Measurements from ENCODE around the gene APOL6. TPM values are rescaled to one million over a fixed set of nuclear protein-coding genes. Genes with fewer than 3 reads are reported as not detected.

APOL6 gene, protein sequence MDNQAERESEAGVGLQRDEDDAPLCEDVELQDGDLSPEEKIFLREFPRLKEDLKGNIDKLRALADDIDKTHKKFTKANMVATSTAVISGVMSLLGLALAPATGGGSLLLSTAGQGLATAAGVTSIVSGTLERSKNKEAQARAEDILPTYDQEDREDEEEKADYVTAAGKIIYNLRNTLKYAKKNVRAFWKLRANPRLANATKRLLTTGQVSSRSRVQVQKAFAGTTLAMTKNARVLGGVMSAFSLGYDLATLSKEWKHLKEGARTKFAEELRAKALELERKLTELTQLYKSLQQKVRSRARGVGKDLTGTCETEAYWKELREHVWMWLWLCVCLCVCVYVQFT
- total RNA-seq (2016; rRNA removed; fragmentation: Illumina TruSeq; extraction: Trizol) (6.3 and 7.5 TPM in 2 replicates), polyA plus RNA-seq (2011; rRNA removed) (5.2 and 6.5 TPM in 2 replicates), polyA minus RNA-seq (2011; rRNA and poly(A)+ RNA removed; ENCODE audit: low replicate concordance) (8.0 and 11.5 TPM in 2 replicates), Bru-seq, nascent RNA (percentile 72 among the genes with signal in this experiment), BruChase-seq, experiment 1, labeled RNA remaining after a 6-hour chase (percentile 96 among the genes with signal in this experiment), BruChase-seq, experiment 2, labeled RNA remaining after a 2-hour chase (percentile 91 among the genes with signal in this experiment)
- total RNA-seq (2016; cell fraction: cytosol; rRNA removed; fragmentation: Illumina TruSeq; extraction: Trizol; ENCODE audit: low read depth) = 0.61 and 0.62 TPM in 2 replicates
- 6.6 and 6.9 TPM in 2 replicates for total RNA-seq (2016; cell fraction: insoluble cytoplasmic fraction; rRNA removed; fragmentation: Illumina TruSeq; extraction: Trizol)
- total RNA-seq (2016; cell fraction: membrane; rRNA removed; fragmentation: Illumina TruSeq; extraction: Trizol) = 2.7 and 3.1 TPM in 2 replicates
- total RNA-seq (2016; cell fraction: nucleus; rRNA removed; fragmentation: Illumina TruSeq; extraction: Trizol) = 6.9 and 7.7 TPM in 2 replicates
- polyA plus RNA-seq (2011; cell fraction: cytosol; rRNA removed) = 2.7 and 4.9 TPM in 2 replicates
- polyA plus RNA-seq (2011; cell fraction: nucleus; rRNA removed) = 2.8 and 4.1 TPM in 2 replicates
- polyA plus RNA-seq (2012) = 4.1 and 7.0 TPM in 2 replicates
- 0.27 and 0.32 TPM in 2 replicates for polyA plus RNA-seq (2016; cell fraction: cytosol; fragmentation: Illumina TruSeq; extraction: Trizol; ENCODE audit: low read depth)
- 3.0 and 3.1 TPM in 2 replicates for polyA plus RNA-seq (2016; cell fraction: insoluble cytoplasmic fraction; fragmentation: Illumina TruSeq; extraction: Trizol; ENCODE audit: low read depth)
- polyA plus RNA-seq (2016; cell fraction: membrane; fragmentation: Illumina TruSeq; extraction: Trizol; ENCODE audit: low read depth) = 0.72 and 0.91 TPM in 2 replicates
- polyA plus RNA-seq (2016; cell fraction: nucleus; fragmentation: Illumina TruSeq; extraction: Trizol; ENCODE audit: insufficient read depth, low read depth) = 6.5 and 6.8 TPM in 2 replicates
- polyA minus RNA-seq (2011; cell fraction: cytosol; rRNA and poly(A)+ RNA removed) = 13.2 and 18.0 TPM in 2 replicates
- polyA minus RNA-seq (2011; cell fraction: nucleus; rRNA and poly(A)+ RNA removed) = 10.8 and 21.6 TPM in 2 replicates
- long read RNA-seq, experiment 1, full-length matches to known transcripts = 1 of 5 reads
- long read RNA-seq, experiment 1, partial matches to known transcripts = 0 of 5 reads
- long read RNA-seq, experiment 1, other reads (novel, unspliced or antisense) = 4 of 5 reads
- long read RNA-seq, experiment 2, full-length matches to known transcripts = 3 of 18 reads
- long read RNA-seq, experiment 2, partial matches to known transcripts = 0 of 18 reads
- long read RNA-seq, experiment 2, other reads (novel, unspliced or antisense) = 15 of 18 reads

- TSS peak; percentile 78 for BruUV-seq (replicated peaks)
- in situ Hi-C loops (cut with HindIII; ENCODE audit: extremely low pct_ligation_motif_present, low pct_unique_long_range_greater_than_20kb) (no loop called here), intact Hi-C loops (cut with micrococcal nuclease; ENCODE audit: unreplicated experiment) (no loop called here)
- ATAC-seq (peak; percentile 80), FAIRE-seq (peak; percentile 92), DNase-seq (ENCODE audit: low spot score) (peak; percentile 76)
- H3K4me1 ChIP-seq (ENCODE audit: insufficient read depth, low read length) = peaks cover 47% of the 10 kb centered on the region
- no peaks in the 10 kb centered on the region for H4K20me1 ChIP-seq (ENCODE audit: insufficient read depth, low read length)
- H3K79me2 ChIP-seq (ENCODE audit: insufficient read depth, low read length) = peaks cover 18% of the 10 kb centered on the region
- peak within 1 kb of the TSS; percentile 85 for H3K9ac ChIP-seq (ENCODE audit: insufficient read depth, low read depth, low read length)
- H3K27ac ChIP-seq (ENCODE audit: extremely low read length, insufficient read depth, low read length) = peak within 1 kb of the TSS; percentile 91
- CTCF ChIA-PET (ENCODE audit: low intra/inter-chr PET ratio, low total read pairs) = no interaction called here
- H3K4me2 ChIP-seq (ENCODE audit: low read depth, low read length) = peak within 1 kb of the TSS; percentile 69
- H3K9me3 ChIP-seq (ENCODE audit: low read length) = 0 out of 2 replicates have a peak, but pooled peaks cover 3% of the 10 kb centered on the region
- no peaks in the 10 kb centered on the region for H3K36me3 ChIP-seq (replicated peaks in 1 of 2; ENCODE audit: control insufficient read depth in 1 of 2, insufficient read depth in 2 of 2, low read length in 2 of 2)
- no peaks in the 10 kb centered on the region; a peak in 1 of 5 replicates for H3K27me3 ChIP-seq (ENCODE audit: control insufficient read depth in 1 of 2, insufficient read depth in 2 of 2, low read length in 2 of 2)
- H3K4me3 ChIP-seq (replicated peaks in 1 of 3; ENCODE audit: insufficient read depth in 1 of 3, low read depth in 2 of 3, low read length in 3 of 3) = peak within 1 kb of the TSS; percentile 85 to 89 (median 85)
- POLR2A ChIA-PET = interaction anchor here (0.8 to 2.2 kb wide), 11 partner anchors 9 to 380 kb away, joined by 3 to 12 read pairs (median 3); partner anchors contain the start of gene RBFOX2
- under 1% methylated on average over 17 of the region's 18 CpGs for WGBS (ENCODE audit: low lambda C conversion rate)
- peak within 1 kb of the TSS; percentile 59 for H2AFZ ChIP-seq (ENCODE audit: low read length)
- TF ChIP-seq ZNF83 (CRISPR knock-in tag; IDR thresholded peaks at IDR 0.05; ENCODE audit: borderline replicate concordance) (no peak), CC2D1A (CRISPR knock-in tag; IDR thresholded peaks at IDR 0.05) (no peak), TGIF2 (CRISPR knock-in tag; IDR thresholded peaks at IDR 0.05) (peak; percentile 92; the same call in 1 of the 2 replicates), ZNF572 (CRISPR knock-in tag; IDR thresholded peaks at IDR 0.05) (peak; percentile 87; the same call in 1 of the 2 replicates), ZNF770 (CRISPR knock-in tag; IDR thresholded peaks at IDR 0.05) (no peak), RAD21 (CRISPR knock-in tag; IDR thresholded peaks at IDR 0.05) (0 out of 2 replicates have a peak, but pooled peaks have one; percentile 18), FOXA3 (CRISPR knock-in tag; IDR thresholded peaks at IDR 0.05) (0 out of 2 replicates have a peak, but pooled peaks have one; percentile 10), THAP11 (CRISPR knock-in tag; IDR thresholded peaks at IDR 0.05) (peak; percentile 68), GATAD2A (CRISPR knock-in tag; IDR thresholded peaks at IDR 0.05) (peak; percentile 68)
- TF ChIP-seq, protein P1, sequence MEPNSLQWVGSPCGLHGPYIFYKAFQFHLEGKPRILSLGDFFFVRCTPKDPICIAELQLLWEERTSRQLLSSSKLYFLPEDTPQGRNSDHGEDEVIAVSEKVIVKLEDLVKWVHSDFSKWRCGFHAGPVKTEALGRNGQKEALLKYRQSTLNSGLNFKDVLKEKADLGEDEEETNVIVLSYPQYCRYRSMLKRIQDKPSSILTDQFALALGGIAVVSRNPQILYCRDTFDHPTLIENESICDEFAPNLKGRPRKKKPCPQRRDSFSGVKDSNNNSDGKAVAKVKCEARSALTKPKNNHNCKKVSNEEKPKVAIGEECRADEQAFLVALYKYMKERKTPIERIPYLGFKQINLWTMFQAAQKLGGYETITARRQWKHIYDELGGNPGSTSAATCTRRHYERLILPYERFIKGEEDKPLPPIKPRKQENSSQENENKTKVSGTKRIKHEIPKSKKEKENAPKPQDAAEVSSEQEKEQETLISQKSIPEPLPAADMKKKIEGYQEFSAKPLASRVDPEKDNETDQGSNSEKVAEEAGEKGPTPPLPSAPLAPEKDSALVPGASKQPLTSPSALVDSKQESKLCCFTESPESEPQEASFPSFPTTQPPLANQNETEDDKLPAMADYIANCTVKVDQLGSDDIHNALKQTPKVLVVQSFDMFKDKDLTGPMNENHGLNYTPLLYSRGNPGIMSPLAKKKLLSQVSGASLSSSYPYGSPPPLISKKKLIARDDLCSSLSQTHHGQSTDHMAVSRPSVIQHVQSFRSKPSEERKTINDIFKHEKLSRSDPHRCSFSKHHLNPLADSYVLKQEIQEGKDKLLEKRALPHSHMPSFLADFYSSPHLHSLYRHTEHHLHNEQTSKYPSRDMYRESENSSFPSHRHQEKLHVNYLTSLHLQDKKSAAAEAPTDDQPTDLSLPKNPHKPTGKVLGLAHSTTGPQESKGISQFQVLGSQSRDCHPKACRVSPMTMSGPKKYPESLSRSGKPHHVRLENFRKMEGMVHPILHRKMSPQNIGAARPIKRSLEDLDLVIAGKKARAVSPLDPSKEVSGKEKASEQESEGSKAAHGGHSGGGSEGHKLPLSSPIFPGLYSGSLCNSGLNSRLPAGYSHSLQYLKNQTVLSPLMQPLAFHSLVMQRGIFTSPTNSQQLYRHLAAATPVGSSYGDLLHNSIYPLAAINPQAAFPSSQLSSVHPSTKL (CRISPR knock-in tag; IDR thresholded peaks at IDR 0.05) = peak; percentile 73
These were observed at the start of gene APOL6 for GRCh38 chr22:35648066-35649025. Gene APOL6, plus strand, starts transcription at chr22:35648446. Its CDS starts 7,980 bp downstream, at chr22:35656426.
